Left renal pelvis (tissue), 4 donors: ENCODE measurements around the gene CAMKMT. TPM values are rescaled to one million over a fixed set of nuclear protein-coding genes. Genes with fewer than 3 reads are reported as not detected.
"Not testable (repeated sequence)": the region's sequence is repeated elsewhere in the genome, so short reads cannot be mapped to it uniquely, and the experiment has no call there.

Experiments
- DNase-seq, 4 donors: peaks; one replicate each; pipeline ENCODE4 v3.0.0-alpha.2; 2013; ENCODE audit warnings: low read depth in 4 of 4, low spot score in 3 of 4
- polyA plus RNA-seq, 4 donors: library from polyadenylated mRNA; unstranded; fragments of 120-200 nt; gene quantifications; one replicate each; pipeline ENCODE4 v1.2.1, GENCODE V29; 2013; ENCODE audit not compliant: insufficient read length in 4 of 4

CAMKMT gene
- polyA plus RNA-seq, 4 donors, result 6.3 to 15.5 (median 14.4) TPM

GRCh38 chr2:44358503-44358902 lies 3.2 kb upstream of the CAMKMT start:
- DNase-seq, result no peak

- DNase-seq, result peak in 2 of 4 donors; percentile 40 to 46
These were observed 908 bp upstream of the CAMKMT start for GRCh38 chr2:44360749-44361329.

GRCh38 chr2:44362207-44363015 lies 664 bp downstream of the CAMKMT start:
- DNase-seq, result peak in 2 of 4 donors; percentile 22 to 34

- no peak for DNase-seq
These were observed 2.9 kb downstream of the CAMKMT start for GRCh38 chr2:44364604-44365003.

GRCh38 chr2:44367591-44367990 lies 5.8 kb downstream of the CAMKMT start:
- DNase-seq, result no peak

GRCh38 chr2:44369392-44369791 lies 7.6 kb downstream of the CAMKMT start:
- no peak for DNase-seq

GRCh38 chr2:44371445-44371844 lies 9.7 kb downstream of the CAMKMT start:
- no peak for DNase-seq

GRCh38 chr2:44372246-44372645 lies 10.5 kb downstream of the CAMKMT start:
- no peak for DNase-seq

GRCh38 chr2:44377486-44377885 lies 15.7 kb downstream of the CAMKMT start:
- no peak for DNase-seq

GRCh38 chr2:44385226-44385625 lies 23.5 kb downstream of the CAMKMT start:
- DNase-seq, result not testable (repeated sequence)

GRCh38 chr2:44388877-44389276 lies 27.1 kb downstream of the CAMKMT start:
- no peak for DNase-seq

- no peak for DNase-seq
These were observed 28.1 kb downstream of the CAMKMT start for GRCh38 chr2:44389895-44390294.

GRCh38 chr2:44392338-44392943 lies 30.7 kb downstream of the CAMKMT start:
- DNase-seq, result peak in 2 of 4 donors; percentile 2 to 5

- DNase-seq, result no peak
These were observed 35.9 kb downstream of the CAMKMT start for GRCh38 chr2:44397447-44398175.

- DNase-seq, result no peak
These were observed 36.6 kb downstream of the CAMKMT start for GRCh38 chr2:44398243-44398897.

- no peak for DNase-seq
These were observed 59.0 kb downstream of the CAMKMT start for GRCh38 chr2:44420725-44421124.

- no peak for DNase-seq
These were observed 62.5 kb downstream of the CAMKMT start for GRCh38 chr2:44424211-44424610.

- no peak for DNase-seq
These were observed 67.3 kb downstream of the CAMKMT start for GRCh38 chr2:44429034-44429433.

GRCh38 chr2:44430342-44430741 lies 68.6 kb downstream of the CAMKMT start:
- no peak for DNase-seq

- DNase-seq, result no peak
These were observed 72.1 kb downstream of the CAMKMT start for GRCh38 chr2:44433895-44434294.

- no peak for DNase-seq
These were observed 79.5 kb downstream of the CAMKMT start for GRCh38 chr2:44441200-44441599.
